Lung (tissue), 12 donors: Measurements from ENCODE around the gene BMPR2. TPM values are rescaled to one million over a fixed set of nuclear protein-coding genes. Genes with fewer than 3 reads are reported as not detected.
"Not testable (repeated sequence)": the region's sequence is repeated elsewhere in the genome, so short reads cannot be mapped to it uniquely, and the experiment has no call there.

Source experiments
- ATAC-seq: fragments of 200-7000 bp; cut with Tn5 transposase; one replicate; pipeline ENCODE4 v1.9.1; 2020; ENCODE audit warnings: moderate number of reproducible peaks; ENCODE audit not compliant: insufficient read depth, low FRiP score
- DNase-seq, 3 donors: peaks; one replicate each; pipeline ENCODE4 v3.0.0-alpha.2; 2013 to 2017
- H3K27ac ChIP-seq, 2 donors: one replicate each; pipeline ENCODE4 v1.5.1; 2013; ENCODE audit warnings: mild to moderate bottlenecking in 2 of 2, moderate library complexity in 2 of 2, control low read depth in 1 of 2, inconsistent platforms in 1 of 2, low read depth in 1 of 2, low read length in 1 of 2
- H3K27me3 ChIP-seq, 3 donors: one replicate each; pipeline ENCODE4 v1.5.1; 2013; ENCODE audit warnings: low read length in 2 of 3; ENCODE audit not compliant: control insufficient read depth in 3 of 3, insufficient read depth in 3 of 3
- H3K36me3 ChIP-seq, 4 donors: one replicate each; pipeline ENCODE4 v1.5.1; 2013; ENCODE audit warnings: low read length in 4 of 4, mild to moderate bottlenecking in 1 of 4, moderate library complexity in 1 of 4; ENCODE audit not compliant: control insufficient read depth in 4 of 4, insufficient read depth in 4 of 4
- H3K4me1 ChIP-seq, 5 donors: one replicate each; pipeline ENCODE4 v1.5.1; 2013; ENCODE audit warnings: low read length in 5 of 5, mild to moderate bottlenecking in 2 of 5, moderate library complexity in 1 of 5; ENCODE audit not compliant: control insufficient read depth in 5 of 5, insufficient read depth in 5 of 5
- H3K4me3 ChIP-seq: one replicate; pipeline ENCODE4 v1.5.1; 2013; ENCODE audit warnings: mild to moderate bottlenecking, control low read depth, moderate library complexity
- H3K9ac ChIP-seq, 2 donors: one replicate each; pipeline ENCODE4 v1.5.1; 2013; ENCODE audit warnings: low read length in 2 of 2, control low read depth in 1 of 2; ENCODE audit not compliant: insufficient read depth in 1 of 2
- H3K9me3 ChIP-seq, 4 donors: one replicate each; pipeline ENCODE4 v1.5.1; 2013; ENCODE audit warnings: low read length in 3 of 4, mild to moderate bottlenecking in 1 of 4, moderate library complexity in 1 of 4; ENCODE audit not compliant: control insufficient read depth in 4 of 4, insufficient read depth in 3 of 4
- CTCF ChIP-seq: IDR thresholded peaks from 2 replicates; pipeline ENCODE4 v1.5.1; 2012; ENCODE audit warnings: mild to moderate bottlenecking; ENCODE audit errors: control extremely low read depth, extremely low read depth
- WGBS, 2 donors: extraction: QIAGEN DNeasy Blood & Tissue Kit; methylation state at CpG; one replicate each; pipeline ENCODE4 v1.1.7; 2013; 5-methylcytosine and 5-hydroxymethylcytosine counted together
- polyA plus RNA-seq, 2 donors: library from polyadenylated mRNA; stranded (reverse); fragments of 200-250 nt; gene quantifications; one replicate each; pipeline ENCODE4 v1.2.1, GENCODE V29; 2013
- total RNA-seq, 2 donors: library from RNA; depleted of rRNA in 1 of 2; stranded (reverse); fragments of >200 nt in 1 of 2; gene quantifications; one replicate each; pipeline ENCODE4 v1.2.1, GENCODE V29; 2014 to 2021
- donor health status: control.
- donor health status: control.
- donor health status: Bipolar disorder and iron deficiency.
- donor health status: healthy.
- donor health status: DM: yes; HTN: yes; CAD: no.

The BMPR2 gene
- total and polyA plus RNA-seq, 4 donors, result 11.4 to 107 (median 36.7) TPM

GRCh38 chr2:202564226-202564625 lies 188.1 kb downstream of the BMPR2 start:
- no peak for ATAC-seq
- 49 to 60% methylated on average over 1 of the region's 1 CpG for WGBS, 2 donors
- no peak overlapping the region for H3K9ac ChIP-seq

GRCh38 chr2:202566286-202566685 lies 190.2 kb downstream of the BMPR2 start:
- DNase-seq, result no peak
- Histone ChIP-seq H3K9me3 (no peaks in the 10 kb centered on the region), H3K27me3 (no peaks in the 10 kb centered on the region), H3K9ac (no peak overlapping the region), H3K4me3 (no peak overlapping the region), H3K36me3 (peaks cover 1 to 5% (median 2%) of the 10 kb centered on the region in 4 donors), H3K27ac (no peak overlapping the region), H3K4me1 (no peaks in the 10 kb centered on the region)
- TF ChIP-seq CTCF, result no peak
- 56 to 57% methylated on average over 2 of the region's 2 CpGs for WGBS, 2 donors
- ATAC-seq, result no peak

More at GRCh38 chr2:202564226-202564625, 188.1 kb downstream of the BMPR2 start:
- H3K27me3 ChIP-seq, result no peaks in the 10 kb centered on the region
- peaks cover 2 to 13% (median 6%) of the 10 kb centered on the region in 4 donors for H3K36me3 ChIP-seq
- no peak overlapping the region for H3K27ac ChIP-seq
- no peak for DNase-seq
- H3K4me1 ChIP-seq, result no peaks in the 10 kb centered on the region
- no peak for TF ChIP-seq CTCF
- no peak overlapping the region for H3K4me3 ChIP-seq
- no peaks in the 10 kb centered on the region for H3K9me3 ChIP-seq

GRCh38 chr2:202574541-202574940 lies 198.4 kb downstream of the BMPR2 start:
- Histone ChIP-seq H3K4me3 (no peak overlapping the region), H3K9me3 (no peaks in the 10 kb centered on the region), H3K27me3 (no peaks in the 10 kb centered on the region), H3K27ac (no peak overlapping the region), H3K36me3 (no peaks in the 10 kb centered on the region), H3K9ac (no peak overlapping the region), H3K4me1 (peaks cover 0 to 2% (median 0%) of the 10 kb centered on the region in 5 donors)
- no peak for TF ChIP-seq CTCF
- WGBS, 2 donors, result 62 to 85% methylated on average over 2 of the region's 2 CpGs
- ATAC-seq, result no peak
- no peak for DNase-seq

GRCh38 chr2:202575194-202575593 lies 199.1 kb downstream of the BMPR2 start:
- not testable (repeated sequence) for H3K4me1 ChIP-seq, H3K9me3 ChIP-seq, H3K36me3 ChIP-seq, ATAC-seq, DNase-seq, H3K9ac ChIP-seq, H3K27ac ChIP-seq, H3K27me3 ChIP-seq, H3K4me3 ChIP-seq
- WGBS, 2 donors, result 96 to 97% methylated on average over 5 of the region's 5 CpGs
